ENCODE data around the gene HDAC4. TPM values are rescaled to one million over a fixed set of nuclear protein-coding genes. Genes with fewer than 3 reads are reported as not detected.

The HDAC4 gene
- total and polyA plus RNA-seq, 4 donors = 6.8 to 75.5 (median 30.2) TPM

DNA sequence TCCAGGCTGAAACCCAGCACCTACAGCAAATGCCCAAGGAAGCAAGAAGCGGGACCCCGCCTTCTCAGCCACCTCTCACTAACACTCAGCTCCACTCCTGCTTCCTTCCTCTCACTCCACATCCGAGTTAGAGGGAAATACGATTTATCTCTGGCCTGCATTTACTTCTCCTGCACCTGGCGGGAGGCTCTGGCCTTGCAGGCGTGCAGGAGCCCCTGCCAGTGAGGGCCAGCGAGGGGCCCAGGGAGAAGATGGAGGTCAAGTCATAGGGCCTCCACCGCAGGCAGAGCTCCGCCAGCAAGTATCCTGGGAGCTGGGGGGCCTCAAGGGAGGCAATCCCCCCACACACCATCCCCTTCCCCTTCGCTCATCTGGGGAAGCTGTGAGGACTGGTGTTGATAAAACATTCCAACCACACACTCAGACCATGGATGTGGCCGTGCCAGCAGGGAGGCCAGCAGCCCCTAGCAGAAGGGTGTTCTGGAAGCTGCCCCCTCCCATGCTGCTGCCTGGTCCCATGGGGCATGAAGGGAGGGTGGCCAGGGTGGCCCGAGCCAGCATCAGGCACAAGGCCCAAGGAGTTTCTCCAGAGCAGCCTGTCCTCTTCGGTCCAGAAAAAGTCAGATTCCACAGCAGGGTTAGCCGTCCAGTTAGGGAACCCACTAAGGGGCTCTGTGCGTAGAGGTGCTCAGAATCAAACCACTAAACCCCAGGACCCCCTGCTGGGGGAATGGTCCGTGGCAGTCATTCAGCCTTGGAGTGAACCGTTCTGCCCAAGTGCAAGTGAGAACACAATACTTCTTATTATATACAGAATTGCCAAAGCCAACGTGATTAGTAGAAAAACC, 91.2 kb downstream of the HDAC4 start:
- Histone ChIP-seq H3K9me3 (ENCODE audit: control insufficient read depth, low read length) (no peaks in the 10 kb centered on the region), H3K27me3 (ENCODE audit: control insufficient read depth in 1 of 2, insufficient read depth in 2 of 2, low read length in 1 of 2) (no peaks in the 10 kb centered on the region), H3K36me3 (ENCODE audit: control insufficient read depth in 1 of 2, insufficient read depth in 2 of 2, low read length in 1 of 2) (no peaks in the 10 kb centered on the region), H3K4me3 (ENCODE audit: low read length in 2 of 2) (no peak overlapping the region), H3K4me1 (ENCODE audit: control insufficient read depth in 1 of 2, insufficient read depth in 2 of 2, low read length in 2 of 2) (no peaks in the 10 kb centered on the region), H3K27ac (ENCODE audit: low read depth in 1 of 2, low read length in 2 of 2) (no peak overlapping the region)
- DNase-seq (peak in 1 of 2 donors; percentile 69), ATAC-seq (ENCODE audit: low FRiP score) (no peak)
- intact Hi-C loops (cut with DNase I) = no loop called here
- 37 to 40% methylated on average over 18 of the region's 18 CpGs for WGBS, 2 donors

GRCh38 chr2:239308661-239309397, 92.0 kb downstream of the HDAC4 start:
- intact Hi-C loops (cut with DNase I) = no loop called here

GRCh38 chr2:239307921-239308613, 92.8 kb downstream of the HDAC4 start:
- Histone ChIP-seq H3K4me3 (ENCODE audit: low read length in 2 of 2) (no peak overlapping the region), H3K36me3 (ENCODE audit: control insufficient read depth in 1 of 2, insufficient read depth in 2 of 2, low read length in 1 of 2) (no peaks in the 10 kb centered on the region), H3K4me1 (ENCODE audit: control insufficient read depth in 1 of 2, insufficient read depth in 2 of 2, low read length in 2 of 2) (no peaks in the 10 kb centered on the region), H3K9me3 (ENCODE audit: control insufficient read depth, low read length) (no peaks in the 10 kb centered on the region), H3K27ac (ENCODE audit: low read depth in 1 of 2, low read length in 2 of 2) (no peak overlapping the region), H3K27me3 (ENCODE audit: control insufficient read depth in 1 of 2, insufficient read depth in 2 of 2, low read length in 1 of 2) (no peaks in the 10 kb centered on the region)
- intact Hi-C loops (cut with DNase I) = no loop called here
- DNase-seq (peak in 1 of 2 donors; percentile 66), ATAC-seq (ENCODE audit: low FRiP score) (no peak)
- WGBS, 2 donors = 93 to 95% methylated on average over 16 of the region's 16 CpGs

More at GRCh38 chr2:239308661-239309397, 92.0 kb downstream of the HDAC4 start:
- H3K27ac ChIP-seq (ENCODE audit: low read depth in 1 of 2, low read length in 2 of 2) = no peak overlapping the region
- ATAC-seq (ENCODE audit: low FRiP score) = no peak
- WGBS, 2 donors = 78 to 83% methylated on average over 33 of the region's 33 CpGs
- H3K4me1 ChIP-seq (ENCODE audit: control insufficient read depth in 1 of 2, insufficient read depth in 2 of 2, low read length in 2 of 2) = no peaks in the 10 kb centered on the region
- H3K9me3 ChIP-seq (ENCODE audit: control insufficient read depth, low read length) = no peaks in the 10 kb centered on the region
- H3K27me3 ChIP-seq (ENCODE audit: control insufficient read depth in 1 of 2, insufficient read depth in 2 of 2, low read length in 1 of 2) = no peaks in the 10 kb centered on the region
- no peaks in the 10 kb centered on the region for H3K36me3 ChIP-seq (ENCODE audit: control insufficient read depth in 1 of 2, insufficient read depth in 2 of 2, low read length in 1 of 2)
- H3K4me3 ChIP-seq (ENCODE audit: low read length in 2 of 2) = no peak overlapping the region
- DNase-seq = peak in 1 of 2 donors; percentile 73

GRCh38 chr2:239307221-239307569, 93.6 kb downstream of the HDAC4 start:
- Histone ChIP-seq H3K9me3 (ENCODE audit: control insufficient read depth, low read length) (no peaks in the 10 kb centered on the region), H3K27ac (ENCODE audit: low read depth in 1 of 2, low read length in 2 of 2) (no peak overlapping the region), H3K27me3 (ENCODE audit: control insufficient read depth in 1 of 2, insufficient read depth in 2 of 2, low read length in 1 of 2) (no peaks in the 10 kb centered on the region), H3K4me3 (ENCODE audit: low read length in 2 of 2) (no peak overlapping the region), H3K36me3 (ENCODE audit: control insufficient read depth in 1 of 2, insufficient read depth in 2 of 2, low read length in 1 of 2) (no peaks in the 10 kb centered on the region), H3K4me1 (ENCODE audit: control insufficient read depth in 1 of 2, insufficient read depth in 2 of 2, low read length in 2 of 2) (no peaks in the 10 kb centered on the region)
- 97% methylated on average over 8 of the region's 8 CpGs for WGBS, 2 donors
- intact Hi-C loops (cut with DNase I) = no loop called here
- DNase-seq (no peak), ATAC-seq (ENCODE audit: low FRiP score) (no peak)

DNA sequence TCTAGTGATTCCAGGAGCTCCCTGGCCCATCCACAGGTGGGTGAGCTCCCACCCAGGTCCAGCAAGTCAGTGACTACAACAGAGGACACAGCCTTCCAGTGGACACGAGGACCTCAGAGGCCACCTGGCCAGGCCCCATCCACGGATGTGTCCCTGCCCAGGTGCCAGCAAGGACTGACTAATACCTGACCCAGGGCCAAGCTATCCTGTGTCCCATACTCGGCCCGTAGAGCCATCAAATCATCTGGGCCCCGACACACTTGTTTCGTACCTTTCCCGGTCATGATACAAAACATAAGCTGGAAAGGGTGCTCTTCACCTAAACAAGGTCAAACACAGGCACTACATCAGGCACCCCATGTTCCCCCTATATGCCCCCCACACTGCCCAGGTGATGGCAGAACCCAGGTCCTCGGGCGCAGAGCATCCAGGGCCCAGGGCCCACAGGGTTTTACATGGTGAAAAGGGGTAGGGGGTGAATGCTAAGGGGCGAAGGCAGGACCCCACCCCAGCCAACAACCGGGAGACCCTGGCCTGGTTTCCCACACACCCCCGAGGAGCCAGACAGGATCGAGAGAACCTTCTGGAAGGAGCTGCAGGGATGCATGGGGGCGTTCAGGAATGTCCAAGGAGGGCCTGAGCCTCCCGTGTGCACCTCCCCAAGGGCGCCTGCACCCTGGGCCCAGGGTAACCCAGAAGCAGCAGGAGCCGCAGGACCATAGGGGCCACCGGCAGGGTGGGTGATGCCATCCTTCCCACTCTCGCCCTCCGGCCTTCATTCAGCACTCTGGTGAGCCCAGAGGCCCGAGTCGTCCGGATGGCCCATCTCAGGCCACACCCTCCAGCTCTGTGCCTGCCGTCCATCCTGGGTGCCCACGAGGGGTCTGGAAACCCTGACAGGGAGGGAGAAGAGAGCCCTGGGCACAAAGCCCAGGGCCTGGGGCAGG, 94.3 kb downstream of the HDAC4 start:
- WGBS, 2 donors = 94% methylated on average over 24 to 25 of the region's 25 CpGs
- H3K27me3 ChIP-seq (ENCODE audit: control insufficient read depth in 1 of 2, insufficient read depth in 2 of 2, low read length in 1 of 2) = no peaks in the 10 kb centered on the region

DNA sequence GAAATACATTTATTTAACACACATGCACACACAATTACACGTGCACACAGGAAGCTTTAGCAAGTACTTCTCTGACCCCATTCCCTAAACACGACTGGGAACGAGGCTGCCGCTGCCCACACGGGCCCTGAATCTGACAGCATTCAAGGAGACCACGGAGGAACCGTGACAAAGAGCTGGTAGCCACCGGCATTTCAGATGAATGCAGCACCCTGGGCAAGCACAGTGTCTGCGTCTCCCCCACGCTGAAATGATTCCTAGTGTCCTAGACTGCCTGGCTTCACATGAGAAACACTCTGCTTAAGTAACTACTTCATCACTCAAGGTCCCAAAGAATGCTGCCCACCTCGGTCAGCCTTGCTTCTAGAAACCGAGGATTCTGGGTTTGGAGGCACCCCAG, 95.0 kb downstream of the HDAC4 start:
- H3K36me3 ChIP-seq (ENCODE audit: control insufficient read depth in 1 of 2, insufficient read depth in 2 of 2, low read length in 1 of 2) = no peaks in the 10 kb centered on the region
- peak; percentile 26 to 71 for DNase-seq
- no peak overlapping the region for H3K27ac ChIP-seq (ENCODE audit: low read depth in 1 of 2, low read length in 2 of 2)
- no peak for ATAC-seq (ENCODE audit: low FRiP score)
- intact Hi-C loops (cut with DNase I) = no loop called here
- no peak overlapping the region for H3K4me3 ChIP-seq (ENCODE audit: low read length in 2 of 2)
- H3K4me1 ChIP-seq (ENCODE audit: control insufficient read depth in 1 of 2, insufficient read depth in 2 of 2, low read length in 2 of 2) = no peaks in the 10 kb centered on the region
- no peaks in the 10 kb centered on the region for H3K27me3 ChIP-seq (ENCODE audit: control insufficient read depth in 1 of 2, insufficient read depth in 2 of 2, low read length in 1 of 2)
- H3K9me3 ChIP-seq (ENCODE audit: control insufficient read depth, low read length) = no peaks in the 10 kb centered on the region
- WGBS, 2 donors = 93 to 94% methylated on average over 12 of the region's 12 CpGs

More for the DNA sequence above, 94.3 kb downstream of the HDAC4 start:
- H3K4me3 ChIP-seq (ENCODE audit: low read length in 2 of 2) = no peak overlapping the region
- ATAC-seq (ENCODE audit: low FRiP score) (no peak), DNase-seq (peak; percentile 34 to 69)
- intact Hi-C loops (cut with DNase I) = no loop called here
- H3K4me1 ChIP-seq (ENCODE audit: control insufficient read depth in 1 of 2, insufficient read depth in 2 of 2, low read length in 2 of 2) = no peaks in the 10 kb centered on the region
- no peak overlapping the region for H3K27ac ChIP-seq (ENCODE audit: low read depth in 1 of 2, low read length in 2 of 2)
- H3K36me3 ChIP-seq (ENCODE audit: control insufficient read depth in 1 of 2, insufficient read depth in 2 of 2, low read length in 1 of 2) = no peaks in the 10 kb centered on the region
- no peaks in the 10 kb centered on the region for H3K9me3 ChIP-seq (ENCODE audit: control insufficient read depth, low read length)

DNA sequence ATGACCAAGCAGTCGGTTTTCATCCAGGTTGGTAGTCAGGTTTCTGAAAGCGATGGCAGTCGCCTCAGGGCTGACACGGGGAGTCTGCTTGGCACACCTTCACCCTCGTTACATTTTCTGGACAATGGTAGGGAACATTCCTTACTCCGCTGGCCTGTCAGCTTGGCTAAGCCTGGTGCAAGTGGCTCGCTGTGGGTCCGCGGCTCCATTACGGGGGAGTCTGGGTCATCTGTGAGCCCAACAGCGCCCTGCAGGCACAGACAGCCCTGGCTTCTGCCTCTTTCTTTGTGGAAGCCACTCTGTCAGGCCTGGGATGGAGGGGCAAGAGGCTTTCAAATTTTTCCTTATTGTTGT, 95.6 kb downstream of the HDAC4 start:
- no peak overlapping the region for H3K4me3 ChIP-seq (ENCODE audit: low read length in 2 of 2)
- H3K36me3 ChIP-seq (ENCODE audit: control insufficient read depth in 1 of 2, insufficient read depth in 2 of 2, low read length in 1 of 2) = no peaks in the 10 kb centered on the region
- no peaks in the 10 kb centered on the region for H3K4me1 ChIP-seq (ENCODE audit: control insufficient read depth in 1 of 2, insufficient read depth in 2 of 2, low read length in 2 of 2)
- H3K9me3 ChIP-seq (ENCODE audit: control insufficient read depth, low read length) = no peaks in the 10 kb centered on the region
- DNase-seq = peak; percentile 17 to 59
- no peak overlapping the region for H3K27ac ChIP-seq (ENCODE audit: low read depth in 1 of 2, low read length in 2 of 2)
- intact Hi-C loops (cut with DNase I) = no loop called here
- 91 to 92% methylated on average over 11 of the region's 11 CpGs for WGBS, 2 donors
- ATAC-seq (ENCODE audit: low FRiP score) = no peak
- no peaks in the 10 kb centered on the region for H3K27me3 ChIP-seq (ENCODE audit: control insufficient read depth in 1 of 2, insufficient read depth in 2 of 2, low read length in 1 of 2)
